Erythroblast (primary cell): ENCODE results near the gene CBX2.

Experiments
- GATA1 ChIP-seq: IDR thresholded peaks from 2 replicates; pipeline ENCODE4 v1.6.1; 2011; ENCODE audit warnings: low read depth, mild to moderate bottlenecking, control low read depth, low read length, moderate library complexity
- POLR2A ChIP-seq: IDR thresholded peaks from 2 replicates; pipeline ENCODE4 v1.6.1; 2011; ENCODE audit warnings: mild to moderate bottlenecking, low read length

DNA sequence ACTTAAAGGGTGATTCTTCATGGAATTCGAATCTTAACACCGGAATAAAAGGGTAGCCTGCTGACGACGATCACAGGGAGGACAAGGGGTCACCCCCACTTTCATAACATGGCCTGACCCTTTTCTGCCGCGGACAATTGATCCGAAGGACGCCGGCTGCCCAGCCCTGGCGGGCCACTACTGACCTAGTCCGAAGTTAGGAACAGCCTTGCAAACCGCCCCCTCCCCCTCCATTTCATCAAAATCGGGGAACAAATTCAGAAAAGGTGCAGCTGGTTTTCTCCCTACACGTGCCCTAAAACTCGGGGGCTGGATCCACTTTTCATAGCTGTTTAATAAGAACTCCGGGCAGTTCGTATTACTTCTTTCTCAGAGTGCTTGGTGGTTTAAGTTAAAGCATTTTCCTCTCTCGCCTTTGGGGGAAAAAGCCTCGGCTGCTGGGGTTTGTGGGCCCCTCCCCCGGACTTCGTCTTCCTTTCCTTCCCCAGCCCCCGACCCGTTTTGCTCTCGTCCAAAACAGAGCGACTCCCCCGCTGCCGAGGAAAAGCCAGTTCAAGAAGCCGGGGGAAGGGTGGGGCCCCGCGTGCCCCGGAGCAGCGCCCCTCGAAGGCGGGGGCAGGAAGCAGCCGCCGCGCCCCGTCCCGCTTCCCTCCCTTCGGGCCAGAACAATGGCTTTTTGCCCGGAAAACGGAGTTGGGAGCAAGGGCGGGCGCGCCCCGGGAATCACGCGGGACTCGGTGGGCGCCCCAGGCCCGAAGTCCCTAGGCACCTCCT is 641 bp upstream of the CBX2 start:
- no peak for TF ChIP-seq POLR2A
- TF ChIP-seq GATA1: no peak
